Measurements from ENCODE around the gene FBXL22. TPM values are rescaled to one million over a fixed set of nuclear protein-coding genes. Genes with fewer than 3 reads are reported as not detected.

FBXL22 gene
- total RNA-seq, 4 donors from 2014 or later, result 14.4 to 81.6 (median 46.3) TPM

GRCh38 chr15:63576441-63576840 lies 20.7 kb upstream of the FBXL22 start:
- H3K36me3 ChIP-seq, result peaks cover 0 to 66% (median 30%) of the 10 kb centered on the region in 4 donors
- H3K27ac ChIP-seq (replicated peaks in 1 of 4), result no peak overlapping the region
- H3K4me1 ChIP-seq, result peaks cover 0 to 6% (median 0%) of the 10 kb centered on the region in 4 donors
- no peak overlapping the region for H3K4me3 ChIP-seq
- DNase-seq (ENCODE audit: extremely low spot score), result no peak
- H3K9me3 ChIP-seq, result no peaks in the 10 kb centered on the region
- no peaks in the 10 kb centered on the region for H3K27me3 ChIP-seq
- intact Hi-C loops (cut with DNase I), result no loop called here
- TF ChIP-seq POLR2A (IDR thresholded peaks at IDR 0.05; ENCODE audit: low read depth) (no peak), CTCF (IDR thresholded peaks at IDR 0.05) (no peak), EP300 (IDR thresholded peaks at IDR 0.05) (no peak), POLR2AphosphoS5 (IDR thresholded peaks at IDR 0.05) (no peak)
- 82% methylated on average over 6 of the region's 6 CpGs for WGBS

DNA sequence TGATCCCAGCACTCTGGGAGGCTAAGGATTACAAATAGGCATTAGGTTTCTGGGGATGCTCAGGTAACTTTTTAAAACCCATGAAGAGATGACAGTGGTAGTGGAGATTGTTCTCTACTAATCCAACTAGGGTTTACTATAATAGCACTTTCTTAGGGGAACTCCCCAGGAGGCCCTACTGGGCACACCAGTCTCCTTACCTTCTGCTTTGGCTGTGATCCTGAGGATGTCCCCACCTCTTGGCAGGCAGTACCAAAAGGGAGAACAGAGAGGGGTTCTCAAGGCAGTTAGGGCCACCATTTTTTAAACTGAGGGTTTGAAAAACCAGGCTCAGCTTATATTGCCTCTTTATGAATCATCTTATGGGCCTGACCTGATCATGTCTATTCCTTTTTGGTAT lies 15.0 kb upstream of the FBXL22 start:
- no peaks in the 10 kb centered on the region for H3K27me3 ChIP-seq
- no peak for DNase-seq (ENCODE audit: extremely low spot score)
- H3K4me3 ChIP-seq, result no peak overlapping the region
- TF ChIP-seq POLR2AphosphoS5 (IDR thresholded peaks at IDR 0.05) (no peak), POLR2A (IDR thresholded peaks at IDR 0.05; ENCODE audit: low read depth) (no peak), CTCF (IDR thresholded peaks at IDR 0.05) (no peak), EP300 (IDR thresholded peaks at IDR 0.05) (no peak)
- peaks cover 0 to 46% (median 21%) of the 10 kb centered on the region in 4 donors for H3K36me3 ChIP-seq
- intact Hi-C loops (cut with DNase I), result no loop called here
- H3K4me1 ChIP-seq, result peaks cover 0 to 7% (median 4%) of the 10 kb centered on the region in 4 donors
- no peak overlapping the region for H3K27ac ChIP-seq (replicated peaks in 1 of 4)
- H3K9me3 ChIP-seq, result no peaks in the 10 kb centered on the region

GRCh38 chr15:63582718-63583426 lies 14.3 kb upstream of the FBXL22 start:
- H3K36me3 ChIP-seq, result peaks cover 0 to 42% (median 23%) of the 10 kb centered on the region in 4 donors
- H3K4me3 ChIP-seq, result no peak overlapping the region
- TF ChIP-seq EP300 (IDR thresholded peaks at IDR 0.05) (no peak), CTCF (IDR thresholded peaks at IDR 0.05) (no peak), POLR2A (IDR thresholded peaks at IDR 0.05; ENCODE audit: low read depth) (no peak), POLR2AphosphoS5 (IDR thresholded peaks at IDR 0.05) (no peak)
- no peaks in the 10 kb centered on the region for H3K9me3 ChIP-seq
- 86% methylated on average over 2 of the region's 2 CpGs for WGBS
- intact Hi-C loops (cut with DNase I), result no loop called here
- no peak overlapping the region for H3K27ac ChIP-seq (replicated peaks in 1 of 4)
- no peak for DNase-seq (ENCODE audit: extremely low spot score)
- no peaks in the 10 kb centered on the region for H3K27me3 ChIP-seq
- peaks cover 0 to 12% (median 11%) of the 10 kb centered on the region in 4 donors for H3K4me1 ChIP-seq

GRCh38 chr15:63586790-63587189 lies 10.4 kb upstream of the FBXL22 start:
- Histone ChIP-seq H3K9me3 (no peaks in the 10 kb centered on the region), H3K4me1 (peaks cover 0 to 12% (median 9%) of the 10 kb centered on the region in 4 donors), H3K27ac (replicated peaks in 1 of 4) (no peak overlapping the region), H3K4me3 (no peak overlapping the region), H3K27me3 (no peaks in the 10 kb centered on the region), H3K36me3 (peaks cover 30 to 73% (median 55%) of the 10 kb centered on the region in 4 donors)
- DNase-seq (ENCODE audit: extremely low spot score), result no peak
- intact Hi-C loops (cut with DNase I), result no loop called here
- TF ChIP-seq POLR2AphosphoS5 (IDR thresholded peaks at IDR 0.05), result no peak
- no peak for TF ChIP-seq CTCF (IDR thresholded peaks at IDR 0.05)
- no peak for TF ChIP-seq EP300 (IDR thresholded peaks at IDR 0.05)
- TF ChIP-seq POLR2A (IDR thresholded peaks at IDR 0.05; ENCODE audit: low read depth), result no peak
- 94% methylated on average over 5 of the region's 5 CpGs for WGBS

Data from esophagus muscularis mucosa (tissue), 4 donors.